IPS-15b (cell line): ENCODE measurements around the gene ZBTB12.

Experiments used
- H3K27me3 ChIP-seq: one replicate; pipeline ENCODE4 v1.6.1; 2013; ENCODE audit warnings: low read length; ENCODE audit not compliant: control insufficient read depth, insufficient read depth
- H3K36me3 ChIP-seq: one replicate; pipeline ENCODE4 v1.6.1; 2013; ENCODE audit warnings: low read length; ENCODE audit not compliant: control insufficient read depth, insufficient read depth
- H3K4me1 ChIP-seq: one replicate; pipeline ENCODE4 v1.6.1; 2013; ENCODE audit warnings: mild to moderate bottlenecking, low read length; ENCODE audit not compliant: control insufficient read depth, insufficient read depth
- H3K4me3 ChIP-seq: one replicate; pipeline ENCODE4 v1.5.1; 2013; ENCODE audit warnings: low read depth, low read length
- H3K9ac ChIP-seq: one replicate; pipeline ENCODE4 v1.6.1; 2013; ENCODE audit warnings: low read depth, mild to moderate bottlenecking, low read length
- H3K9me3 ChIP-seq: one replicate; pipeline ENCODE4 v1.6.1; 2013; ENCODE audit warnings: mild to moderate bottlenecking, low read length; ENCODE audit not compliant: control insufficient read depth, insufficient read depth

The ZBTB12 gene

DNA sequence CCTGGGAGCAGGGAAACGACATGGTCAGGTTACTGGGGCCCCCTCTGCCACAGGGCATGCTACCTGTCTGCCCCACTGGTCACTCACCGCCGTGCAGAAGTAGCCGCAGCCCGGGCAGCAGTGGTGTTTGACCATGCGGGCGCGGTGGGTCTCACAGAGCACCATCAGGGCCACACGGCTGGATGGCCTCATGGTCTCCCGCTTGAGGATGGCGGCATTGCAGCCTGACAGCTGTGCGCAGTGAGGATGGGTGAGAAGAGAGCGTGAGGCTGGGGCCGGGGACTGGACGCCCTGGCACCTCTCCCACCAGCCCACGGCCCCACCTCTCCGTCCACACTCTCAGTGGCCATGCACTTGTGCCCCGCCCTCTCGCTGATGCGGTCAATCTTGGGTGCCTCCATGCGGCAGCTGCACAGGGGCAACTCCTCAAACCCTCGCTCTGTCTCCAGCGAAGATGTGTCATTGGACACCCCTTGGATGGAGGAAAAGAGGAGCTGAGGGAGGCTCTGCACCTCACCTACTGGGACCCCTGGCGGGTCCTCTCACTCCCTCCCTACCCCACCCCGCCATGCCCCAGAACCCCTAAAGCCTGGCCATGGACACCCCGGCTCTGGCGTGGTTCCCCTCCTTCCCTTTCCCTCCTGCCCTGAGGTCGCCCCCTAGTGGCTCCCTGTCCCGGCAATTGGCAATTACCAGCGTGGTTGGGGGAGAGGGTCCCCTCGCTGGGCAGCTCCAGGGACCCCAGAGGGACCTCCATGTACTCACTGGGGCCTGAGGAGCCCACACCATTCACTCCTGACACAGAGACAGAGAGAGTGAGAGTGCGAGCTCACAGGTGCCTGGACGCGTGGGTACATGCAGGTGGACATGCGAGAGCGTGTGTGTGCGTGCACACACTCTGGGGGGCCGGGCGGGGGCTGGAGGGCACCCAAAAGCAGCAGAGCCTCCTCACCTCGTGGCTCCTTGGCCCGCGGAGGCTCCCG is 13.3 kb downstream of the ZBTB12 start:
- Histone ChIP-seq H3K9ac (no peak overlapping the region), H3K9me3 (no peaks in the 10 kb centered on the region), H3K27me3 (no peaks in the 10 kb centered on the region), H3K4me1 (no peaks in the 10 kb centered on the region), H3K4me3 (no peak overlapping the region), H3K36me3 (peaks cover 56% of the 10 kb centered on the region)

GRCh38 chr6:31887173-31888007 is 14.5 kb downstream of the ZBTB12 start:
- no peak overlapping the region for H3K4me3 ChIP-seq
- no peaks in the 10 kb centered on the region for H3K27me3 ChIP-seq
- no peaks in the 10 kb centered on the region for H3K9me3 ChIP-seq
- H3K36me3 ChIP-seq = peaks cover 55% of the 10 kb centered on the region
- no peaks in the 10 kb centered on the region for H3K4me1 ChIP-seq
- H3K9ac ChIP-seq = no peak overlapping the region

- Histone ChIP-seq H3K36me3 (peaks cover 55% of the 10 kb centered on the region), H3K27me3 (no peaks in the 10 kb centered on the region), H3K4me1 (no peaks in the 10 kb centered on the region), H3K9ac (no peak overlapping the region), H3K4me3 (no peak overlapping the region), H3K9me3 (no peaks in the 10 kb centered on the region)
Observed at GRCh38 chr6:31886541-31886991, 15.3 kb downstream of the ZBTB12 start.

DNA sequence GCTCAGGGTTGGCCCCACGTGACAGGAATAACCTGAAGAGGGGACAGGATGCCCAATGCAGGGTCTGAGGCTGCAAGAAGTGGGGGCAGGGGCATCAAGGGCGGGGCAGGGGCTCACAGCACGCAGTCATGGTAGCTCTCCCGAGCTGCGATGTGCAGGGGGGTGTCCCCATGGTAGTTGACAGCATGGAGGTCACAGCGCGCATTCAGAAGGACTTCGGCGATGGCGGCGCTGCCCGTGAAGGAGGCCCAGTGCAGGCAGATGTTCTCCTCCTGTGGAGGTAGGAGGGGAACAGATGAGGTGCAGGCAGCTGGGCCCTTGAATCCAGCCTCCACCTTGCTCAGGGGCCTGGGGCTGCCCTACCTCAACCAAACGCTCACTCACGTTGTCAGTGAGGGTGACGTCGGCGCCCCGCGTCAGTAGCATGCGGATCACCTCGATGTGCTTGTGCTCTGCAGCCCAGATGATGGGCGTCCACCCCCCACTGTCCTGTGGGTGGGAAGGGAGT is 17.3 kb downstream of the ZBTB12 start:
- no peaks in the 10 kb centered on the region for H3K9me3 ChIP-seq
- no peaks in the 10 kb centered on the region for H3K4me1 ChIP-seq
- H3K9ac ChIP-seq = no peak overlapping the region
- H3K27me3 ChIP-seq = no peaks in the 10 kb centered on the region
- no peak overlapping the region for H3K4me3 ChIP-seq
- H3K36me3 ChIP-seq = peaks cover 74% of the 10 kb centered on the region

DNA sequence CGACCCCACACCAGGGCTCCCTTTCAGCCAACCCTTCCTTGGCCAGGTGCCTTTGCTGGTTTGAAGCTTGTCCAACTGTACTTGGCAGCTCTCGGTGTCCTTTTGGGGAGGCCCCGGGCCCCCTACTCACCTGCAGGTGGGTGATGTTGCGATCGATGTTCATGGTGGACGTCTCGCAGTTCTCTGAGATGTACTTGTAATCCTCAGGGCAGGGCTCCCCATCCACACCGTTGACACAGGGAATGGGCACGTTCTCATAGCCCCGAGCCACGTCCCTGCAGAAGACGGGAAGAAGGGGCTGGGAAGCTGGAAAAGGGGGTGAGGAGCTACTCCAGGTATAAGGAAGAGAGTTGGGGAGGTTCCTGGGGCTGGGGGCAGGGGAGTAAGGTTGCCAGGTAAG is 18.2 kb downstream of the ZBTB12 start:
- Histone ChIP-seq H3K36me3 (peaks cover 71% of the 10 kb centered on the region), H3K9me3 (no peaks in the 10 kb centered on the region), H3K4me1 (no peaks in the 10 kb centered on the region), H3K27me3 (no peaks in the 10 kb centered on the region), H3K4me3 (no peak overlapping the region), H3K9ac (no peak overlapping the region)

GRCh38 chr6:31882344-31882743 is 19.5 kb downstream of the ZBTB12 start:
- Histone ChIP-seq H3K4me1 (no peaks in the 10 kb centered on the region), H3K36me3 (peaks cover 58% of the 10 kb centered on the region), H3K4me3 (no peak overlapping the region), H3K9ac (no peak overlapping the region), H3K9me3 (no peaks in the 10 kb centered on the region), H3K27me3 (no peaks in the 10 kb centered on the region)

- Histone ChIP-seq H3K36me3 (peaks cover 48% of the 10 kb centered on the region), H3K4me3 (no peak overlapping the region), H3K27me3 (no peaks in the 10 kb centered on the region), H3K4me1 (no peaks in the 10 kb centered on the region), H3K9ac (no peak overlapping the region), H3K9me3 (no peaks in the 10 kb centered on the region)
Observed at GRCh38 chr6:31881136-31881859, 20.6 kb downstream of the ZBTB12 start.

DNA sequence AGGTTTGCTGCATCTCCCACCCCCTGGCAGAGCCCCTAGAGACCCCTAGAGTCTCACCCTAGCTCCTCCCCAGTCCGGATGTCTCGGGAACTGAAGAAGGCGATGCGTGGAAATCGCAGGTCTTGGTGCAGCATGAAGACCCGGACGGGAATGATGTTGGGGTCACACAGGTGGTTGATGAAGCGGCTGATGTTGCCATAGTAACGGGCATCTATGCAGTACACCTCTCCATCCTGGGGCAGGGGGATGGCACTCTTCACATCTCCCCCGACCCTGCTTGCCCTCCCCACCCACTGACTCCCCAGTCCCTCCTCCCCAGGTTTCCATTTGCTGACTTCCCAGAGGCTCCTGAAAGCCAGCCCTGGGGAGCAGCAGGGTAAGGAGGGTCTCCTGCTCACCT is 21.3 kb downstream of the ZBTB12 start:
- H3K36me3 ChIP-seq = peaks cover 45% of the 10 kb centered on the region

DNA sequence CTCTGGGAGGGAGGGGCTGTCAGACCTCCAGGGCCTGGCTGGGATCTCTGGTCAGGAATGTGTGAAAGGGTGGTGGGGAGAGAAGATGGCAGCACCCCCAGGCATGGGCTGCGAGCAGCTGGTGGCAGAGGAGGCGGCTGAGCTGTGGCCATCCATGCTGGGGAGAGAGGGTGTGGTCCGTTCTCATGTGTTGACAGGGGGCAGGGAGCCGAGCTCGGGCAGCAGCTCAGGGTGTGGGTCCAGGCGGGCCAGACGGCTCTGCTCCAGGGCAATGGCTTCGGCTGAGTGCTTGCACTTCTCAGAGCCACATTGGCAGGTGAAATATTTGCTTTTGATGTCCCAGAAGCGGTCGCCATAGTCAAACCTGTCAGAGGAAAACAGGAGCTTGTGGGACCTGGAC is 22.0 kb downstream of the ZBTB12 start:
- H3K4me1 ChIP-seq = no peaks in the 10 kb centered on the region
- H3K36me3 ChIP-seq = peaks cover 44% of the 10 kb centered on the region
- no peaks in the 10 kb centered on the region for H3K9me3 ChIP-seq
- H3K27me3 ChIP-seq = no peaks in the 10 kb centered on the region
- no peak overlapping the region for H3K9ac ChIP-seq
- H3K4me3 ChIP-seq = no peak overlapping the region

More for the DNA sequence above, 21.3 kb downstream of the ZBTB12 start:
- Histone ChIP-seq H3K4me3 (no peak overlapping the region), H3K9ac (no peak overlapping the region), H3K27me3 (no peaks in the 10 kb centered on the region), H3K4me1 (no peaks in the 10 kb centered on the region), H3K9me3 (no peaks in the 10 kb centered on the region)

GRCh38 chr6:31879143-31879542 is 22.7 kb downstream of the ZBTB12 start:
- Histone ChIP-seq H3K27me3 (no peaks in the 10 kb centered on the region), H3K9ac (no peak overlapping the region), H3K4me1 (no peaks in the 10 kb centered on the region), H3K9me3 (no peaks in the 10 kb centered on the region), H3K36me3 (peaks cover 37% of the 10 kb centered on the region), H3K4me3 (peak overlapping the region; percentile 18)

DNA sequence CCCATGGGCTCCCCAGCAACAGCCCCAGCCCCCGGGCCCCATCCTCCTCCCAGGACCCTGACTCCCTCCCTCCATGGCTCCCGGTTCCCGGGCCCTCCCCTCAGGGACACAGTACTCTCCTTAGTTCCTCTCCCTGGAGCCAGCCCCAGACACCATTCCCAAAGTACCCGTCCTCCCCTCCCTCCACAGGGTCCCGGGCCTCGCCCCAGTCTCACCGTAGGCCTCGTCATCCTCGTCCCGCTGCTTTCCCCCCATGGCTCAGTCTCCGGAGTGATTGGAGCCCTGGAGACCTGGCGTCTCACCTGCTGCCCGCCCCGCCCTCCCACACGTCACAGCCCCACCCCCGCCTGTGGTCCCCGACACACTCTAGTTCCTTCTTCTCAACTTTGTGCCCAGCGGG is 23.2 kb downstream of the ZBTB12 start, which contains the start of gene SLC44A4:
Gene SLC44A4, minus strand, starts transcription at position 272 of the 400 bp plus-strand sequence. Its CDS starts 17 bp downstream, at position 255.
- Histone ChIP-seq H3K9ac (no peak within 1 kb of the TSS), H3K4me1 (no peaks in the 10 kb centered on the region), H3K9me3 (no peaks in the 10 kb centered on the region), H3K27me3 (no peaks in the 10 kb centered on the region), H3K36me3 (peaks cover 34% of the 10 kb centered on the region), H3K4me3 (peak within 1 kb of the TSS; percentile 26)
